Measurements from ENCODE around the gene CTSA.

The CTSA gene

DNA sequence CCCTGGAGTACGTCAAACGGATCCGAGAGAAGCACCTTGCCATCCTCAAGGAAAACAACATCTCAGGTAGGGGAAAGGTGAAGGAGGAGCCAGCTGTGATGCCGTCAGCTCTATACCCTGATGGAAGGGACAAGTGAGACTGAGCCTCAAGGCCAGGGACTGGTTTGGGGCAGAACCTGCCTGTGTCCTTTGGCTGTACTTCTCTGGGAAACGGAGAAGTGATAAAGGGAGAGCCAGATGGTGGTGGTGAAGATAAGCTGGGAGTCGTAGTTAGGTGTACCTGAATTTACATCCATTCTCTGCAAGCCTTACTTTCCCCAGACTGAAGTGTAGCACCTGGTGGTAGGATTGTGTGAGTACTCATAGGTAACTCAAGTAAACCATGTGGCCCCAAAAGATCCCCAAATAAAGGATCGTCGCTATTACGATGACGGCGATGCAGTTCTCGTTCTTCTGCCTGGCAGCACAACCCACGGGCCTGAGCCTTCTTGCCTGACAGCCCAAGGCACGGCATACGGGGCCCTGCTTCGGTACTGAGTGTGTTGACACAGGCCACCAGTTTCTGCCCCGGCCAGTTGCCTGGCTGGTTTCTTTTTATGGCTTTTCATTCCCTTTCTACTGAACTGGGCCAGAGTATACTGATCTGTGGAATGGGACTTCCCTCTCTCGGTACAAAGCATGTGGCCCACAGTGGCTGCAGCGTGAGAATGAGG is 54.0 kb downstream of the CTSA start:
- DNase-seq (ENCODE audit: insufficient read length, low spot score) (no peak), FAIRE-seq (no peak)
- TF ChIP-seq, protein P1, sequence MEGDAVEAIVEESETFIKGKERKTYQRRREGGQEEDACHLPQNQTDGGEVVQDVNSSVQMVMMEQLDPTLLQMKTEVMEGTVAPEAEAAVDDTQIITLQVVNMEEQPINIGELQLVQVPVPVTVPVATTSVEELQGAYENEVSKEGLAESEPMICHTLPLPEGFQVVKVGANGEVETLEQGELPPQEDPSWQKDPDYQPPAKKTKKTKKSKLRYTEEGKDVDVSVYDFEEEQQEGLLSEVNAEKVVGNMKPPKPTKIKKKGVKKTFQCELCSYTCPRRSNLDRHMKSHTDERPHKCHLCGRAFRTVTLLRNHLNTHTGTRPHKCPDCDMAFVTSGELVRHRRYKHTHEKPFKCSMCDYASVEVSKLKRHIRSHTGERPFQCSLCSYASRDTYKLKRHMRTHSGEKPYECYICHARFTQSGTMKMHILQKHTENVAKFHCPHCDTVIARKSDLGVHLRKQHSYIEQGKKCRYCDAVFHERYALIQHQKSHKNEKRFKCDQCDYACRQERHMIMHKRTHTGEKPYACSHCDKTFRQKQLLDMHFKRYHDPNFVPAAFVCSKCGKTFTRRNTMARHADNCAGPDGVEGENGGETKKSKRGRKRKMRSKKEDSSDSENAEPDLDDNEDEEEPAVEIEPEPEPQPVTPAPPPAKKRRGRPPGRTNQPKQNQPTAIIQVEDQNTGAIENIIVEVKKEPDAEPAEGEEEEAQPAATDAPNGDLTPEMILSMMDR (IDR thresholded peaks at IDR 0.05; ENCODE audit: insufficient read depth, missing control alignments) = no peak

- no peak for FAIRE-seq
- DNase-seq (ENCODE audit: insufficient read length, low spot score) = no peak
- TF ChIP-seq, protein P1 (IDR thresholded peaks at IDR 0.05; ENCODE audit: insufficient read depth, missing control alignments) = no peak
These were observed 54.6 kb downstream of the CTSA start for GRCh38 chr20:45945678-45946148.

GRCh38 chr20:45946149-45946970 is 55.2 kb downstream of the CTSA start:
- no peak for FAIRE-seq
- TF ChIP-seq, protein P1 (IDR thresholded peaks at IDR 0.05; ENCODE audit: insufficient read depth, missing control alignments) = no peak
- no peak for DNase-seq (ENCODE audit: insufficient read length, low spot score)

- DNase-seq (ENCODE audit: insufficient read length, low spot score) = no peak
- TF ChIP-seq, protein P1 (IDR thresholded peaks at IDR 0.05; ENCODE audit: insufficient read depth, missing control alignments) = no peak
- no peak for FAIRE-seq
These were observed 56.2 kb downstream of the CTSA start for GRCh38 chr20:45947110-45947866.

DNA sequence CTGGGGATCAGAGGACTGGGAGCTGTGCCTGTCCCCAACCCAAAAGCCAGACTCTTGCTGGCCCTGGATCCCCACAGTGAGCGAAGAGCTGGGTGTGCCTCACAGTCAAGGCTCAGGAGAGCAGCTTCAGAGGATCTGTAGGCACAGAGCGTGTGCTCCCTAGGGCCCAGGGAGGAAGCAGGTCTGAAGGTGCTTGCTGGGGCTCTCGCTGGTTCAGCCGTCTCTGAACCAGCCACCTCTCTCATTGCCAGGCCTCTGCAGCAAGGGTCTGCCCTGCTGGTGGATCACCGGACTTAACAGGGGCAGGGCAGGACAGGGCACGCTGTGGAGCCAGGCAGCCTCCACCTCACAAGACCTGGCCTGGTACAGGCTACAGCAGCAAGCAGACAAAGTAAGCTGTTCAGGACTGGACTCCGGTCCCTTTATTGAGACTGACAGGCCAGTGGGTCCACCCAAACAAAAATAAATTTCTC is 57.2 kb downstream of the CTSA start:
- no peak for FAIRE-seq

More for the DNA sequence above, 57.2 kb downstream of the CTSA start:
- TF ChIP-seq, protein P1 (IDR thresholded peaks at IDR 0.05; ENCODE audit: insufficient read depth, missing control alignments) = no peak
- no peak for DNase-seq (ENCODE audit: insufficient read length, low spot score)
